SK-N-SH treated with all-trans-retinoic acid at 6 μM for 48 hours (cell line): Measurements from ENCODE around the gene SYTL2.

Experiments used
- ARNTL ChIP-seq: fragments of 450-650 bp; formaldehyde crosslinking; IDR thresholded peaks from 2 replicates; pipeline ENCODE4 v1.5.0; 2020; ENCODE audit warnings: low read depth, mild to moderate bottlenecking, moderate library complexity, borderline replicate concordance
- CREB5 ChIP-seq: fragments of 250-450 bp; sonication (Bioruptor Pico); IDR thresholded peaks from 2 replicates; pipeline ENCODE4 v1.5.1; 2020; ENCODE audit warnings: low read depth, mild to moderate bottlenecking, moderate library complexity
- CSDC2 ChIP-seq: fragments of 250-450 bp; sonication (Bioruptor Pico); IDR thresholded peaks from 2 replicates; pipeline ENCODE4 v1.5.0; 2020; ENCODE audit warnings: mild to moderate bottlenecking, moderate library complexity
- CSRNP3 ChIP-seq: fragments of 250-450 bp; sonication (Bioruptor Pico); IDR thresholded peaks from 2 replicates; pipeline ENCODE4 v1.5.1; 2021; ENCODE audit warnings: mild to moderate bottlenecking, moderate library complexity
- ESRRG ChIP-seq: fragments of 250-450 bp; sonication (Bioruptor Pico); IDR thresholded peaks from 2 replicates; pipeline ENCODE4 v1.6.1; 2021; ENCODE audit warnings: mild to moderate bottlenecking
- GLIS3 ChIP-seq: fragments of 250-450 bp; sonication (Bioruptor Pico); IDR thresholded peaks from 2 replicates; pipeline ENCODE4 v1.5.0; 2020; ENCODE audit warnings: mild to moderate bottlenecking, moderate library complexity
- PATZ1 ChIP-seq: fragments of 250-450 bp; sonication (Bioruptor Pico); IDR thresholded peaks from 2 replicates; pipeline ENCODE4 v1.8.0; 2020; ENCODE audit warnings: mild to moderate bottlenecking, moderate library complexity, borderline replicate concordance
- POU6F1 ChIP-seq: fragments of 250-450 bp; sonication (Bioruptor Pico); IDR thresholded peaks from 2 replicates; pipeline ENCODE4 v1.8.0; 2021; ENCODE audit warnings: low read depth, mild to moderate bottlenecking, moderate library complexity, borderline replicate concordance
- PPARA ChIP-seq: fragments of 250-450 bp; sonication (Bioruptor Pico); IDR thresholded peaks from 2 replicates; pipeline ENCODE4 v1.5.0; 2020; ENCODE audit warnings: mild to moderate bottlenecking, borderline replicate concordance
- SNAI2 ChIP-seq: fragments of 250-450 bp; sonication (Bioruptor Pico); IDR thresholded peaks from 2 replicates; pipeline ENCODE4 v1.5.0; 2020; ENCODE audit warnings: mild to moderate bottlenecking, moderate library complexity
- TOX ChIP-seq: fragments of 250-450 bp; sonication (Bioruptor Pico); IDR thresholded peaks from 2 replicates; pipeline ENCODE4 v1.8.0; 2021; ENCODE audit warnings: mild to moderate bottlenecking, moderate library complexity, borderline replicate concordance
- TSHZ2 ChIP-seq: fragments of 250-450 bp; sonication (Bioruptor Pico); IDR thresholded peaks from 2 replicates; pipeline ENCODE4 v1.5.0; 2020; ENCODE audit warnings: mild to moderate bottlenecking, moderate library complexity
- ZFP3 ChIP-seq: fragments of 250-450 bp; sonication (Bioruptor Pico); IDR thresholded peaks from 2 replicates; pipeline ENCODE4 v1.5.0; 2020; ENCODE audit warnings: mild to moderate bottlenecking, moderate library complexity
- ZNF565 ChIP-seq: fragments of 450-650 bp; formaldehyde crosslinking; conservative IDR thresholded peaks from 2 replicates; pipeline ENCODE4 v1.5.0; 2020; ENCODE audit warnings: low read depth, mild to moderate bottlenecking, moderate library complexity

GRCh38 chr11:85740481-85741400, 70.2 kb downstream of the SYTL2 start:
- no peak for TF ChIP-seq PATZ1 (CRISPR knock-in tag)
- no peak for TF ChIP-seq PPARA
- no peak for TF ChIP-seq TOX (CRISPR knock-in tag)
- TF ChIP-seq POU6F1 (CRISPR knock-in tag): no peak
- TF ChIP-seq ZFP3 (CRISPR knock-in tag): no peak
- no peak for TF ChIP-seq ZNF565 (CRISPR knock-in tag)
- TF ChIP-seq TSHZ2: no peak
- TF ChIP-seq CSDC2 (CRISPR knock-in tag): no peak
- no peak for TF ChIP-seq CREB5 (CRISPR knock-in tag)
- no peak for TF ChIP-seq ESRRG (CRISPR knock-in tag)
- no peak for TF ChIP-seq GLIS3 (CRISPR knock-in tag)
- TF ChIP-seq ARNTL (CRISPR knock-in tag): no peak
- TF ChIP-seq CSRNP3 (CRISPR knock-in tag): no peak
- no peak for TF ChIP-seq SNAI2
